Hepatocyte (in vitro differentiated cells): ENCODE measurements around the gene C6orf15. TPM values are rescaled to one million over a fixed set of nuclear protein-coding genes. Genes with fewer than 3 reads are reported as not detected.
A peak's percentile ranks its signal among the peaks of the same experiment; 100 is the strongest.

Experiments
- DNase-seq: peaks from one replicate; pipeline ENCODE4 v3.0.0-alpha.2; 2016; ENCODE audit warnings: low spot score
- H2AFZ ChIP-seq: fragments of 200-600 bp; sonication (generic); 2 replicates; pipeline ENCODE4 v1.6.0; 2016; ENCODE audit warnings: antibody characterized with exemption, mild to moderate bottlenecking
- H3K27ac ChIP-seq: fragments of 200-600 bp; sonication (generic); 2 replicates; pipeline ENCODE4 v1.5.1; 2016; ENCODE audit warnings: mild to moderate bottlenecking
- H3K27me3 ChIP-seq: fragments of 200-600 bp; sonication (generic); 2 replicates; pipeline ENCODE4 v1.6.1; 2016
- H3K36me3 ChIP-seq: fragments of 200-600 bp; sonication (generic); replicated peaks from 2 replicates; pipeline ENCODE4 v1.5.1; 2016; ENCODE audit warnings: low read depth; ENCODE audit not compliant: insufficient read depth
- H3K4me1 ChIP-seq: fragments of 200-600 bp; sonication (generic); 2 replicates; pipeline ENCODE4 v1.5.1; 2016; ENCODE audit warnings: mild to moderate bottlenecking, moderate library complexity; ENCODE audit not compliant: insufficient read depth
- H3K4me2 ChIP-seq: fragments of 200-600 bp; sonication (generic); 2 replicates; pipeline ENCODE4 v1.6.0; 2016
- H3K4me3 ChIP-seq: fragments of 200-600 bp; sonication (generic); 2 replicates; pipeline ENCODE4 v1.5.1; 2016; ENCODE audit warnings: mild to moderate bottlenecking
- H3K79me2 ChIP-seq: fragments of 200-600 bp; sonication (generic); 2 replicates; pipeline ENCODE4 v1.6.0; 2017; ENCODE audit warnings: mild to moderate bottlenecking
- H3K9me2 ChIP-seq: fragments of 200-600 bp; sonication (generic); replicated peaks from 2 replicates; pipeline ENCODE4 v1.6.0; 2017; ENCODE audit warnings: mild to moderate bottlenecking; ENCODE audit not compliant: insufficient read depth
- H3K9me3 ChIP-seq: fragments of 200-600 bp; sonication (generic); 2 replicates; pipeline ENCODE4 v1.5.1; 2016; ENCODE audit warnings: low read depth, mild to moderate bottlenecking
- H4K20me1 ChIP-seq: fragments of 200-600 bp; sonication (generic); 2 replicates; pipeline ENCODE4 v1.6.0; 2016; ENCODE audit warnings: mild to moderate bottlenecking; ENCODE audit not compliant: insufficient read depth, poor library complexity, severe bottlenecking
- CTCF ChIP-seq: fragments of 200-600 bp; sonication (generic); IDR thresholded peaks from 2 replicates; pipeline ENCODE4 v1.5.1; 2016; ENCODE audit warnings: antibody characterized with exemption, mild to moderate bottlenecking; ENCODE audit not compliant: poor library complexity
- EZH2 ChIP-seq: fragments of 200-600 bp; sonication (generic); IDR thresholded peaks from 2 replicates; pipeline ENCODE4 v1.6.1; 2016; ENCODE audit warnings: antibody characterized with exemption, mild to moderate bottlenecking, borderline replicate concordance
- EZH2phosphoT487 ChIP-seq: fragments of 200-600 bp; sonication (generic); IDR thresholded peaks from one replicate; pipeline ENCODE4 v1.6.1; 2018; ENCODE audit warnings: antibody characterized with exemption, mild to moderate bottlenecking, low read depth, moderate library complexity; ENCODE audit not compliant: unreplicated experiment, severe bottlenecking
- WGBS: methylation state at CpG from one replicate; pipeline ENCODE4 v1.1.6; 2016; ENCODE audit warnings: low lambda C conversion rate; ENCODE audit errors: missing lambda C conversion rate; 5-methylcytosine and 5-hydroxymethylcytosine counted together
- polyA plus RNA-seq: library from polyadenylated mRNA; unstranded; fragments of >200 nt; fragmentation: Nextera tagmentation; extraction: Ambion mirVana; gene quantifications from 2 replicates; pipeline ENCODE4 v1.2.1, GENCODE V29; 2016
- total RNA-seq: library from RNA; depleted of rRNA; stranded (reverse); fragments of >200 nt; gene quantifications from 2 replicates; pipeline ENCODE4 v1.2.3, GENCODE V29; 2014

Gene C6orf15
- total and polyA plus RNA-seq, 2 experiments from 2014 or later, result not detected

GRCh38 chr6:31116661-31117385, 4.4 kb upstream of the C6orf15 start:
- H2AFZ ChIP-seq, result no peak overlapping the region
- H4K20me1 ChIP-seq, result no peaks in the 10 kb centered on the region
- no peak overlapping the region for H3K4me2 ChIP-seq
- no peaks in the 10 kb centered on the region for H3K36me3 ChIP-seq
- no peaks in the 10 kb centered on the region for H3K79me2 ChIP-seq
- DNase-seq, result no peak
- no peaks in the 10 kb centered on the region for H3K9me3 ChIP-seq
- TF ChIP-seq EZH2, result no peak
- 84% methylated on average over 19 of the region's 19 CpGs for WGBS
- no peak overlapping the region for H3K27ac ChIP-seq
- H3K4me1 ChIP-seq, result peaks cover 18% of the 10 kb centered on the region
- H3K9me2 ChIP-seq, result no peaks in the 10 kb centered on the region
- no peaks in the 10 kb centered on the region for H3K27me3 ChIP-seq
- H3K4me3 ChIP-seq, result no peak overlapping the region

GRCh38 chr6:31115941-31116560, 3.7 kb upstream of the C6orf15 start:
- H4K20me1 ChIP-seq, result no peaks in the 10 kb centered on the region
- H3K36me3 ChIP-seq, result no peaks in the 10 kb centered on the region
- peaks cover 18% of the 10 kb centered on the region for H3K4me1 ChIP-seq
- H3K4me2 ChIP-seq, result no peak overlapping the region
- H3K79me2 ChIP-seq, result no peaks in the 10 kb centered on the region
- TF ChIP-seq EZH2phosphoT487, result no peak
- no peak for TF ChIP-seq EZH2
- TF ChIP-seq CTCF, result no peak
- H3K27ac ChIP-seq, result no peak overlapping the region
- DNase-seq, result no peak
- H3K9me2 ChIP-seq, result no peaks in the 10 kb centered on the region
- H3K27me3 ChIP-seq, result no peaks in the 10 kb centered on the region
- 91% methylated on average over 12 of the region's 12 CpGs for WGBS
- no peaks in the 10 kb centered on the region for H3K9me3 ChIP-seq
- no peak overlapping the region for H2AFZ ChIP-seq
- no peak overlapping the region for H3K4me3 ChIP-seq

- 70% methylated on average over 8 of the region's 9 CpGs for WGBS
- H3K4me1 ChIP-seq, result peaks cover 18% of the 10 kb centered on the region
- peak overlapping the region; percentile 94 for H3K27ac ChIP-seq
- H4K20me1 ChIP-seq, result no peaks in the 10 kb centered on the region
- no peak overlapping the region for H2AFZ ChIP-seq
- H3K36me3 ChIP-seq, result no peaks in the 10 kb centered on the region
- no peaks in the 10 kb centered on the region for H3K9me3 ChIP-seq
- H3K27me3 ChIP-seq, result no peaks in the 10 kb centered on the region
- H3K79me2 ChIP-seq, result no peaks in the 10 kb centered on the region
- H3K4me3 ChIP-seq, result no peak overlapping the region
- H3K9me2 ChIP-seq, result no peaks in the 10 kb centered on the region
- no peak for TF ChIP-seq EZH2
- no peak for TF ChIP-seq EZH2phosphoT487
- no peak for TF ChIP-seq CTCF
- peak; percentile 53 for DNase-seq
- H3K4me2 ChIP-seq, result peak overlapping the region; percentile 65
Observed at GRCh38 chr6:31114970-31115849, 2.8 kb upstream of the C6orf15 start.

- Histone ChIP-seq H3K9me2 (no peaks in the 10 kb centered on the region), H3K27ac (peak within 1 kb of the TSS; percentile 94), H3K4me2 (peak within 1 kb of the TSS; percentile 65), H4K20me1 (no peaks in the 10 kb centered on the region), H3K36me3 (no peaks in the 10 kb centered on the region), H3K4me1 (peaks cover 18% of the 10 kb centered on the region), H3K4me3 (no peak within 1 kb of the TSS), H3K79me2 (no peaks in the 10 kb centered on the region), H2AFZ (no peak within 1 kb of the TSS), H3K9me3 (no peaks in the 10 kb centered on the region), H3K27me3 (no peaks in the 10 kb centered on the region)
- WGBS, result 27% methylated on average over 3 of the region's 3 CpGs
- no peak for TF ChIP-seq EZH2
- no peak for TF ChIP-seq CTCF
- TF ChIP-seq EZH2phosphoT487, result no peak
- peak; percentile 89 for DNase-seq
Observed at GRCh38 chr6:31114541-31114878, 2.1 kb upstream of the C6orf15 start, which contains the start of gene PSORS1C1. TSS of gene PSORS1C1 (plus strand) at chr6:31114800. CDS start at chr6:31129633, 14,833 bp downstream.
